Measurements from ENCODE around the gene TBATA.

The TBATA gene

DNA sequence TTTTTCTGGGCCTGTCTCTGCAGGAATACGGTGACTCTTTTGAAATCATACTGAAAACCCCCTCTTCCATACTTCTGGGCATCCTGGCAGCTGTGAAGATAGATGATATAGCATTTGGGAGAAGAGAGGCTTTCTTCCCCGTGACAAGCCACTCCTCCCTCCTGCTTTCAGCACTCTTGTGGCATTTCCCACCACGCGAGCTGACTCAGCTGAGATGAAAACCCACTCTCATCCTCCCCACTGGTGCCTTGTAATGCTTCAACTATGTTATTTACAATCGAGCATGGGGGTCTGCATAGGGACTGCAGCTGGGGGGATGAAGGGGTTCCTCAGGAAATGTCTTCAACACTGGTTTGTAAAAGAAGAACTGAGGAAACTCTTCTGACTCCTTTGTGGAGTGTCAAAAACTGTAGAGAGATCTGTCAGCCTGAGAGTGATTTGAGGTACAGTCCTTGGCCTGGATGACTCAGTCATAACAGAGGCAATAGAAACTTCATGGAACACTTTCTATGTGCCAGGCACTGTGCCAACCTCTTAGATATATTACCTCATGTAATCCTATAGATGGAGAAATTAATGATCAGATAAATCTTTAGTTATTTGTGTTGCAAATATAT is 1.7 kb upstream of the TBATA start:
- DNase-seq (ENCODE audit: low read depth): no peak
- H3K4me3 ChIP-seq (ENCODE audit: low read depth, low read length): no peak overlapping the region
- TF ChIP-seq MYC (IDR thresholded peaks at IDR 0.05; ENCODE audit: low read depth, low read length): no peak
- TF ChIP-seq POLR2A (IDR thresholded peaks at IDR 0.05; ENCODE audit: extremely low read depth, insufficient read length): no peak
- TF ChIP-seq, protein P1, sequence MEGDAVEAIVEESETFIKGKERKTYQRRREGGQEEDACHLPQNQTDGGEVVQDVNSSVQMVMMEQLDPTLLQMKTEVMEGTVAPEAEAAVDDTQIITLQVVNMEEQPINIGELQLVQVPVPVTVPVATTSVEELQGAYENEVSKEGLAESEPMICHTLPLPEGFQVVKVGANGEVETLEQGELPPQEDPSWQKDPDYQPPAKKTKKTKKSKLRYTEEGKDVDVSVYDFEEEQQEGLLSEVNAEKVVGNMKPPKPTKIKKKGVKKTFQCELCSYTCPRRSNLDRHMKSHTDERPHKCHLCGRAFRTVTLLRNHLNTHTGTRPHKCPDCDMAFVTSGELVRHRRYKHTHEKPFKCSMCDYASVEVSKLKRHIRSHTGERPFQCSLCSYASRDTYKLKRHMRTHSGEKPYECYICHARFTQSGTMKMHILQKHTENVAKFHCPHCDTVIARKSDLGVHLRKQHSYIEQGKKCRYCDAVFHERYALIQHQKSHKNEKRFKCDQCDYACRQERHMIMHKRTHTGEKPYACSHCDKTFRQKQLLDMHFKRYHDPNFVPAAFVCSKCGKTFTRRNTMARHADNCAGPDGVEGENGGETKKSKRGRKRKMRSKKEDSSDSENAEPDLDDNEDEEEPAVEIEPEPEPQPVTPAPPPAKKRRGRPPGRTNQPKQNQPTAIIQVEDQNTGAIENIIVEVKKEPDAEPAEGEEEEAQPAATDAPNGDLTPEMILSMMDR (IDR thresholded peaks at IDR 0.05; ENCODE audit: low read depth, low read length): no peak

DNA sequence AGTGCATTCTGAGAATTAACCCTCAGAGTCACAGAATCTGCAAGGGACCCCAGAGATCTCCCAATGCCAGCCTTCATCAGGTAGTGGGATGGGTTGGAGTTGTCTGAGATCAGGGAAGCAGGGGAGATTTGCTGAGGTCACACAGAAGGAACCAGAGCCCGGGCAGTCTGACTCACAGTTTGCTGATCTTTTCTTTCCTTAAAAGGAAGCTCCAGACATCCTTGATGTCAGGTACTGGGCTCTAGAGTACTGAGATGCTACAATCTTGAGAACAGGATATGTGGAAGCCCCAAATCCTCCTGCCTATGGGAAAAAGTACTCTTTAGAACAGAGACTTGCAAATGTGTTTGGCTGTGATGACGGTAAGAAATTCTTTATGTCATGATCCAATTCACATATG is 706 bp downstream of the TBATA start:
- DNase-seq (ENCODE audit: low read depth): no peak
- H3K4me3 ChIP-seq (ENCODE audit: low read depth, low read length): no peak overlapping the region
- TF ChIP-seq MYC (IDR thresholded peaks at IDR 0.05; ENCODE audit: low read depth, low read length) (no peak), POLR2A (IDR thresholded peaks at IDR 0.05; ENCODE audit: extremely low read depth, insufficient read length) (no peak)
- TF ChIP-seq, protein P2, sequence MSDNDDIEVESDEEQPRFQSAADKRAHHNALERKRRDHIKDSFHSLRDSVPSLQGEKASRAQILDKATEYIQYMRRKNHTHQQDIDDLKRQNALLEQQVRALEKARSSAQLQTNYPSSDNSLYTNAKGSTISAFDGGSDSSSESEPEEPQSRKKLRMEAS (IDR thresholded peaks at IDR 0.05; ENCODE audit: low read depth, low read length): no peak
- TF ChIP-seq, protein P1 (IDR thresholded peaks at IDR 0.05; ENCODE audit: low read depth, low read length): no peak

GRCh38 chr10:70784016-70784415 is 1.2 kb downstream of the TBATA start:
- TF ChIP-seq POLR2A (IDR thresholded peaks at IDR 0.05; ENCODE audit: extremely low read depth, insufficient read length): no peak
- TF ChIP-seq MYC (IDR thresholded peaks at IDR 0.05; ENCODE audit: low read depth, low read length): no peak
- TF ChIP-seq, protein P1 (IDR thresholded peaks at IDR 0.05; ENCODE audit: low read depth, low read length): no peak
- TF ChIP-seq, protein P2 (IDR thresholded peaks at IDR 0.05; ENCODE audit: low read depth, low read length): no peak
- no peak for DNase-seq (ENCODE audit: low read depth)
- H3K4me3 ChIP-seq (ENCODE audit: low read depth, low read length): no peak overlapping the region

GRCh38 chr10:70782746-70783680 is 2.2 kb downstream of the TBATA start:
- TF ChIP-seq, protein P2 (IDR thresholded peaks at IDR 0.05; ENCODE audit: low read depth, low read length): no peak
- no peak for TF ChIP-seq MYC (IDR thresholded peaks at IDR 0.05; ENCODE audit: low read depth, low read length)
- TF ChIP-seq, protein P1 (IDR thresholded peaks at IDR 0.05; ENCODE audit: low read depth, low read length): no peak
- no peak for TF ChIP-seq POLR2A (IDR thresholded peaks at IDR 0.05; ENCODE audit: extremely low read depth, insufficient read length)
- no peak for DNase-seq (ENCODE audit: low read depth)
- no peak overlapping the region for H3K4me3 ChIP-seq (ENCODE audit: low read depth, low read length)

DNA sequence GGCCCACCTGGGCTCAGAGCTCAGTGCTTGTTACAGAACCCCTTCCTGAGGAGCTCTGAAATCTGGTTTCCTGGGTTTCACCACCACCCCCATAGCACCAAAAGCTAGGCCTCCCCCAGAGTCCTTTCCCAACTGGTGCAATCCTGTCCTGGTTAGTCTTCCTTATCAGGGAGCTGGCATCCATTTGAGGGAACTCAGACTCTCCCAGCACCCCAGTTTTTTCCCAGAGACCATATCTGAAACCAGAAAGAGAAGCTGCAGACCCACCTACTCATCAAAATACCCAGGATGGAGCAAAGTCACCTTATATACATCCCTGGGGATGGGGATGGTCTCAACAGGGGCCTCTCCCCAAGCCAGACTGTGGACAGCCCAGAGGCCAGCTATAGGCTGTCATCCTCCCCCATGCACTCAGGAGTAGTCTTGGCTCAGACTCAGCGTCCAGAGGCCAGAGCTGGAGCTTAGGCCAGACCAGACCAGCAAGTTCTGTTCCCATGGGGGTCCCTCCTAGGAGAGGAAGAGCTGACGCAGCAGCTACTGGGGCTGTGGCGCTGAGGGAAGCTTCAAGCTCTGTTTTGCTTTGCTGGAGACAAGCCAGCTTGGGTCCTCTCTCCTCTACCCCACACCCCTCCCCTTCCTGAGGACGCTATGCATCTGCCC is 3.0 kb downstream of the TBATA start:
- DNase-seq (ENCODE audit: low read depth): no peak
- H3K4me3 ChIP-seq (ENCODE audit: low read depth, low read length): no peak overlapping the region
- TF ChIP-seq, protein P2 (IDR thresholded peaks at IDR 0.05; ENCODE audit: low read depth, low read length): no peak
- TF ChIP-seq, protein P1 (IDR thresholded peaks at IDR 0.05; ENCODE audit: low read depth, low read length): no peak
- TF ChIP-seq POLR2A (IDR thresholded peaks at IDR 0.05; ENCODE audit: extremely low read depth, insufficient read length) (no peak), MYC (IDR thresholded peaks at IDR 0.05; ENCODE audit: low read depth, low read length) (no peak)
